HG02571 (cell line): ENCODE data around the gene LDLRAD4.

Experiments
- ATAC-seq: cut with Tn5 transposase; IDR thresholded peaks from one replicate; pipeline ENCODE4 v1.9.1; 2021; ENCODE audit warnings: mild to moderate bottlenecking, moderate library complexity; ENCODE audit not compliant: unreplicated experiment

LDLRAD4 gene

GRCh38 chr18:13380691-13381070 is 162.1 kb downstream of the LDLRAD4 start:
- no peak for ATAC-seq

DNA sequence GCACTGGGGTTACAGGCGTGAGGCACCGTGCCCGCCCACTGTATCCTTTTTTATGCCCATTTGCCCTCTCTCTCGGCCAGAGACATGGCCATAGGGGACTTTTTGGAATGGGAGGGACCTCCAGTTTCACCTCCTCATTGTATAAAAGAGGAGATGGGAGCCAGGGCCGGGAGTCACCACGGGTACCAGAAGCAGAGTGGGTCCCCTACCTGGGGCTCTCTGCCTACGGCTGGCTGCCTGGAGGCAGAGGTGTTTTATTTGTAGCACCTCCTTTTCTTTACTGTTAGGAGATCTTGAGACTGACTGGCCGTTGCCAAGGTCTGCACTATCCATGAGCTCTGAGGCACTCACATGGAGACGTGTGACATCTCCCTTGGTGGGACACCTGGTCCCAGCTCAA is 162.8 kb downstream of the LDLRAD4 start:
- no peak for ATAC-seq

DNA sequence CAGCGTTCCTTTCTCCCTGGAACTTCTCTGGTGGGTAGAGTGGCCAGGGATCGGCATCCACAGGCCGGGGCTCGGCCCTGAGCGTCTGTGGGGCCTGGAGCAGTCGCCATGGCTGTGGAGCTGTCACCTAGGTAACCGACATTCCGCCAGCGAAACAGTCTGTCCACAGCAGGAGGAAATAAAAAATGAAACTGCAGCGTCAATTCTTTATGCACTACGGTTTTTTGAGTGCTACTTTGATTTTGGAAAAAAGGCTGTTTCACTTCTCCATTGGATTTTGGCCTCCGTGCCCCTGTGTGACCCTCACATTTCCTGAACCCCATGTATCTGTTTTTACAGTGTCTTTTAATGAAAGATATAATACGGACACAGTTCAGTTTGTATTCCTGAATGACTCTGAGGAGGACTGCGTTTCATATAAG is 163.4 kb downstream of the LDLRAD4 start:
- ATAC-seq: no peak

DNA sequence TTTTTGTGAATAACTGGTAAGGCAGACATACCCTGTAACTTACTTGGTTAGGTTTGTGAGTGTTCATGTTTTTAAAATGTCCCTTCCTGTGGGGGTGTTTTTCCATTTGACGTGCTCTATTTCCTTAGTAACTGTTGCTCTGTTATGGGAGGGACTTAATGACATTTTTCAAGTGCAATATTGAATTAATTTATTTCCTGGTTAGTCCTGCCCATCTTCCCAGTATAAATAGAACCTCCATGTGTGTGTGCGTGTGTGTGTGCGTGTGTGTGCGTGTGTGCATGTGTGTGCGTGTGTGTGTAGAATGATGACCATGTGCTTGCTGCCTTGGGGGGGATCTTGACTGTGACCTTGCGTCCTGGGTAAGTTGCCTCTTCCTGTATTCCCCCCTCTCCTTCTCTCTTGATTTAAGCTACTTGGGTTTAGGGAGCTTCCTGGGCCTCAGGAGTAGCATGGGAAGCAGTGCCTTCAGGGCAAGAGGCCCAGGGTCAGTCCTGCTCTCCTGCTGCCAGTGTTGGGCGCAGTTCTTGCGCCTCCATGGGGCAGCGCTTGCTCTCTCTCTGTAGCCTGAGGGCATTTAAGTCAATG is 163.9 kb downstream of the LDLRAD4 start:
- no peak for ATAC-seq

DNA sequence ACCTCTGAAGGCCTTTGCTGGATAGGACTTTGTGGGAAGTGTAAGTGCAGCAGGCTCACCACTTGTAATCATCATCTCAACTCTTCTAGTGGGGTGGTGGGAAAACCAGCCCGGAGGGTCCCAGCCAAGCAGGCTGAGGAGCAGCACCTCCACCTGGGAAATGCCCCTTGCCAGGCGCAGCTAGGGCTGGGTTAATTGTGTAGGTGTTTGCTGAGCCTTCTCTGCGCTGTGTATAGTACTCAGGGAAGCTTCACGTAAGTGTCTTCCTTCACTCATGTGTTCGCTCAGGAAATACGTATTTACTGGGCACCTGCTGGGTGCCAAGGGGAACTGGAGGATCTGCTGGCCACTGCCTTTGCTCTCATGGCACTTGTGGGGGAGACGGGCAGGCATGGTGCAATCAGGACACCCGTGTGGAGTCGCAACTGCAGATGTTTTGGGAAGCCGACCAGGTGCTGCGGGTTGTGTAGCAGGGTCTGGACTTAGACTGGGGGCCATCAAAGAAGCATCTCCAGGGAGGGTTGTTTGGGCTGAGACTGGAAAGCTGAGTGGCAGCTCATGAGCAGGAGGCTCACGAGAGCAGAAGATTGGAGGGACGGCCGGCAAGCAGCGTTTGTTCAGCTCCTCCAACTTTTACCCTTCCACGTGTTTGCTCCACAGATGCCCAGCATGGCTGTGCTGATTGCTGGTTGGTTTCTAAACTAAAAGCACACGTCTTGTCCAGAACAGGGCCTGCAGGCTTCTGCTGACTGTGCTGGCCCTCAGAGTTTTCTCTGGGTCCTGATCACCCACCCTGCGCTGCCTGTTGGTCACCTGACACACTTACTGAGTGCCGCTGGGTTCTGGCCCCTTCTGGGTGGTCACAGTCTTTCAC is 164.6 kb downstream of the LDLRAD4 start:
- ATAC-seq: no peak

GRCh38 chr18:13386891-13387801 is 168.6 kb downstream of the LDLRAD4 start:
- no peak for ATAC-seq

GRCh38 chr18:13387855-13388548 is 169.4 kb downstream of the LDLRAD4 start:
- no peak for ATAC-seq

- ATAC-seq: no peak
These were observed 170.3 kb downstream of the LDLRAD4 start for GRCh38 chr18:13388586-13389490.

DNA sequence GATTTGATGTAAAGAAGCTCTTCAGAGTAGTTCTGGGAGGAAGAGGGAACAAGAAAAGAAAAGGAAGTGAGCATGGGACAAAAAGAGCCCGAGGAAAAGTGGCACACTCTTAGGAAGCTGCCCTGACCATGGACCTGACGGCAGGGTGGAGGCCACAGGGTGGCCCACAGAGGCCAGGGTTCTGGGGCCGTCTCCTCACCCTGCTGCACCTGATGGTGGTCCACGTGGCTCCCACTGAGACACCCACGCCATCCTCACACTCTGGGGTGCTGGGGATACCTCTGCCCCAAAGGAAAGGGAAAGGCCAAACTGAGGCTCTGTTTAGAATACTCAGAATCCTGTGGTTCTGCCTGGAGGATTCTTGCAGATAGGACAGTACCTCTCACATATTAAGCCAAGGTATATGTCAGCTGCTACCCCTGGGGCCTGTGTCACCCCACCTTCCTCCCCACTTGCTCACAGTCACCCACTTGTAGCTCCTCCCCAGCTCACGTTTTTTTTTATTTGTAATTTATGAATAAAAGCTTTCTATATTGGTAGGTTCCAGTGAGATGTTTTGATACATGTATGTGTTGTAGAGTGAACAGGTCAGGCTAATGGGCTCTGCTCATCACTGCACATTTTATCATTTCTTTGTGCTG is 171.1 kb downstream of the LDLRAD4 start:
- no peak for ATAC-seq

- no peak for ATAC-seq
These were observed 171.6 kb downstream of the LDLRAD4 start for GRCh38 chr18:13390196-13390595.

- ATAC-seq: no peak
These were observed 172.2 kb downstream of the LDLRAD4 start for GRCh38 chr18:13390711-13391110.

- ATAC-seq: no peak
These were observed 173.6 kb downstream of the LDLRAD4 start for GRCh38 chr18:13392029-13392750.

GRCh38 chr18:13392899-13393298 is 174.3 kb downstream of the LDLRAD4 start:
- no peak for ATAC-seq

- ATAC-seq: no peak
These were observed 174.8 kb downstream of the LDLRAD4 start for GRCh38 chr18:13393338-13393737.

DNA sequence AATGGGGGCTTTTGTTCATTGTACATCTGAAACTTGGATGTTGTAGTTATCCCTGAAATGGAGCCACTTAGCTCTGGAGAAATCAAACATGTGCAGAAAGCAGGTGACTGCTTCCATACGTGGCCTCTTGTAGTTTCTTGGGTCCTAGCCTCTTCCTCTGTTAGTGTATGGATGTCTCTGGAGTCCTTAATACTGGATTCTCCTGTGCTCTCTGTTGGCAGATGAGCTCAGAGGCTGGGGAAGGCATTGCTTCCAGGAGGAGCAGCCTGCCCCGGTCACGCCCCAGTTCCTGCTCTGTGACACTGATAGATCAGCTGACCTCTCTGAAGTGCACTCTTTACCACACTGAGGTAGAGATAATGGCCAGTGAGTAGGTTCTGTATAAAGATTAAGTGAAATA is 176.2 kb downstream of the LDLRAD4 start:
- no peak for ATAC-seq

- no peak for ATAC-seq
These were observed 177.0 kb downstream of the LDLRAD4 start for GRCh38 chr18:13395577-13395976.

- ATAC-seq: no peak
These were observed 179.1 kb downstream of the LDLRAD4 start for GRCh38 chr18:13397504-13398163.

- no peak for ATAC-seq
These were observed 180.1 kb downstream of the LDLRAD4 start for GRCh38 chr18:13398631-13399030.
